Progenitor cell of endocrine pancreas (in vitro differentiated cells): ENCODE measurements around the gene GRIK2. TPM values are rescaled to one million over a fixed set of nuclear protein-coding genes. Genes with fewer than 3 reads are reported as not detected.

Source experiments
- DNase-seq: peaks from one replicate; pipeline ENCODE4 v3.0.0; 2021; ENCODE audit warnings: low spot score; ENCODE audit not compliant: unreplicated experiment
- H3K27ac Mint-ChIP-seq: 2 replicates; pipeline ENCODE4 v1.8.0; 2021; ENCODE audit warnings: mild to moderate bottlenecking, moderate library complexity, mixed read lengths
- H3K27me3 Mint-ChIP-seq: 2 replicates; pipeline ENCODE4 v1.8.0; 2021; ENCODE audit warnings: mixed read lengths
- H3K36me3 Mint-ChIP-seq: 2 replicates; pipeline ENCODE4 v1.8.0; 2022; ENCODE audit warnings: mixed read lengths; ENCODE audit not compliant: insufficient read depth
- H3K4me1 Mint-ChIP-seq: 2 replicates; pipeline ENCODE4 v1.8.0; 2021; ENCODE audit warnings: low read depth, mixed read lengths
- H3K4me3 Mint-ChIP-seq: 2 replicates; pipeline ENCODE4 v1.8.0; 2021; ENCODE audit warnings: low read depth, mild to moderate bottlenecking, moderate library complexity, mixed read lengths
- H3K9me3 Mint-ChIP-seq: 2 replicates; pipeline ENCODE4 v1.8.0; 2021; ENCODE audit warnings: low read depth, mixed read lengths
- CTCF ChIP-seq: fragments of 200-600 bp; sonication (generic); IDR thresholded peaks from one replicate; pipeline ENCODE4 v1.5.0; 2021; ENCODE audit warnings: antibody characterized with exemption, mild to moderate bottlenecking; ENCODE audit not compliant: unreplicated experiment
- total RNA-seq: library from RNA; stranded (reverse); gene quantifications from 2 replicates; pipeline ENCODE4 v1.2.1, GENCODE V29; 2021

Gene GRIK2
- total RNA-seq, 1 donor from 2014 or later = 6.3 TPM

DNA sequence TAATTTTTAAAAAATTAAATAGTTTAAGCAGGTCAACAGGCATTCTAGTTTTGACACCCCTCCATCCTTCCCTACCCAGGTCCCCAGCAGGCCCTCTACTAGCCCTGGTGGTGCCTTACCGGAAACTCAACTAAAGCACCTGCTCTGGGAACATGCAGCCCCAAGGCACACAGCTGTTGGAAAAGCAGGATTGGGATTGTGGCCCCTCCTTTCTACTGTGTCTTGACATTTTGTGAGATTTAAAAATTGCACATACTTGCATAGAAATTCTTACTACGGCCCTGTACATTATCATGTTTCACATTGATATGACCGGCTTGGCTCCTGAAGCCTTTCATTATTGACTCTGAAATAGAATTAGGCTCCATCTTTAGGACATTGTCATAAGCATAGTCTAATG is 423.2 kb downstream of the GRIK2 start:
- Mint-ChIP-seq H3K27ac (no peak overlapping the region), H3K4me3 (no peak overlapping the region), H3K9me3 (no peaks in the 10 kb centered on the region), H3K4me1 (no peaks in the 10 kb centered on the region), H3K36me3 (no peaks in the 10 kb centered on the region), H3K27me3 (no peaks in the 10 kb centered on the region)
- TF ChIP-seq CTCF = no peak
- DNase-seq = no peak

- Mint-ChIP-seq H3K27ac (no peak overlapping the region), H3K27me3 (no peaks in the 10 kb centered on the region), H3K36me3 (no peaks in the 10 kb centered on the region), H3K4me1 (no peaks in the 10 kb centered on the region), H3K9me3 (no peaks in the 10 kb centered on the region), H3K4me3 (no peak overlapping the region)
- no peak for TF ChIP-seq CTCF
- DNase-seq = no peak
Observed at GRCh38 chr6:101818051-101818450, 424.5 kb downstream of the GRIK2 start.

GRCh38 chr6:101824551-101825345 is 431.2 kb downstream of the GRIK2 start:
- no peak for TF ChIP-seq CTCF
- H3K27ac Mint-ChIP-seq = no peak overlapping the region
- no peaks in the 10 kb centered on the region for H3K27me3 Mint-ChIP-seq
- DNase-seq = no peak
- no peaks in the 10 kb centered on the region for H3K4me1 Mint-ChIP-seq
- peaks cover 15% of the 10 kb centered on the region for H3K9me3 Mint-ChIP-seq
- H3K4me3 Mint-ChIP-seq = no peak overlapping the region
- H3K36me3 Mint-ChIP-seq = no peaks in the 10 kb centered on the region

DNA sequence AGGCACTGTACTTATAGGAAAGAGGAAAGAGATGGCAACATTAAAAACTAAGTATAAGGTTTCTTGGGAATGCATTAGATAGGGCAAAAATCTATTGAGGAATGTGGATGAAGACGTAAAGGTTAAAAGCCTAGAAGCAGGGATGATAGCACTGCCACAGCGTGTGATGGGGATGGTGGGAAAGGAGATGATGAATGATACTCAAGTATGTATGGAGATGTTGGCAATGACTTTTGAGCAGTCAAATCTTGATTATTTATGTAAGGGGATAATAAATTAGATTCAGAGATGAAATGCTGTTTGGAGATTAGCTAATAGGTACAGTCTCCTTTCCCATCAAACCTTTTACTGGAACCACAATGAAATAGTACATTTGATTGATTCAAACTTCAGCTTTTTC is 432.8 kb downstream of the GRIK2 start:
- Mint-ChIP-seq H3K27ac (no peak overlapping the region), H3K4me3 (no peak overlapping the region), H3K9me3 (peaks cover 18% of the 10 kb centered on the region), H3K36me3 (no peaks in the 10 kb centered on the region), H3K27me3 (no peaks in the 10 kb centered on the region), H3K4me1 (no peaks in the 10 kb centered on the region)
- no peak for DNase-seq
- no peak for TF ChIP-seq CTCF

DNA sequence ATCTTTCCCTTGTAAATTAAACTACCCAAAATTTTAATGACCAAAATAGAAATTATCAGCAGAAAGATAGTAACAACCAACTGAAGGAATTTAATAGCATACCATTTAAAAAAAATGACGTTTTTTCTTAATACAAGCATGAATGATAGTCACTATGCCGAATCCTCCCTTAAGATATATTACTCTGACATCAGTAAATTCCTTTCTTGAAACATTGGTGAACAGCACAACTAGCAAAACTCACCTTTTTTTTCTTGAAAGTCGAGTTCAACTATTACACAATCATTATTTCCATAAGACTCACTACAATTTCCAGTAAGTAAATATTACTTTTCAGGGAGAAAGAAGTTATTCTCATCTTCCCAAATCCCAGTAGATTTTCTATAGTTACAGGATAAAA is 433.2 kb downstream of the GRIK2 start:
- no peaks in the 10 kb centered on the region for H3K36me3 Mint-ChIP-seq
- DNase-seq = no peak
- no peak for TF ChIP-seq CTCF
- no peak overlapping the region for H3K4me3 Mint-ChIP-seq
- no peaks in the 10 kb centered on the region for H3K4me1 Mint-ChIP-seq
- peaks cover 18% of the 10 kb centered on the region for H3K9me3 Mint-ChIP-seq
- no peaks in the 10 kb centered on the region for H3K27me3 Mint-ChIP-seq
- no peak overlapping the region for H3K27ac Mint-ChIP-seq
